Measurements from ENCODE around the gene TMEM263. TPM values are rescaled to one million over a fixed set of nuclear protein-coding genes. Genes with fewer than 3 reads are reported as not detected.

TMEM263 gene
- polyA plus RNA-seq, 3 donors from 2014 or later, result 30.2 to 33.5 (median 31.0) TPM

- peak overlapping the region in 1 of 6 donors; percentile 32 for H3K27ac Mint-ChIP-seq
- H3K36me3 Mint-ChIP-seq, result peaks cover 4 to 20% (median 7%) of the 10 kb centered on the region in 3 donors
- no peak overlapping the region for H3K4me3 Mint-ChIP-seq
- H3K27me3 Mint-ChIP-seq (ENCODE audit: low read depth in 3 of 3), result peaks cover 0 to 4% (median 0%) of the 10 kb centered on the region in 3 donors
- DNase-seq, result no peak
- H3K9me3 Mint-ChIP-seq, result no peaks in the 10 kb centered on the region
- peaks cover 2 to 6% of the 10 kb centered on the region in 2 donors for H3K4me1 Mint-ChIP-seq
Measured at GRCh38 chr12:107011519-107011918, 55.8 kb downstream of the TMEM263 start.

GRCh38 chr12:107012736-107013425 lies 57.2 kb downstream of the TMEM263 start:
- Mint-ChIP-seq H3K9me3 (no peaks in the 10 kb centered on the region), H3K36me3 (peaks cover 7 to 26% (median 10%) of the 10 kb centered on the region in 3 donors), H3K27me3 (ENCODE audit: low read depth in 3 of 3) (peaks cover 0 to 4% (median 0%) of the 10 kb centered on the region in 3 donors), H3K27ac (peak overlapping the region in 2 of 6 donors; percentile 9 to 67), H3K4me1 (peaks cover 2 to 6% of the 10 kb centered on the region in 2 donors), H3K4me3 (no peak overlapping the region)
- no peak for DNase-seq

DNA sequence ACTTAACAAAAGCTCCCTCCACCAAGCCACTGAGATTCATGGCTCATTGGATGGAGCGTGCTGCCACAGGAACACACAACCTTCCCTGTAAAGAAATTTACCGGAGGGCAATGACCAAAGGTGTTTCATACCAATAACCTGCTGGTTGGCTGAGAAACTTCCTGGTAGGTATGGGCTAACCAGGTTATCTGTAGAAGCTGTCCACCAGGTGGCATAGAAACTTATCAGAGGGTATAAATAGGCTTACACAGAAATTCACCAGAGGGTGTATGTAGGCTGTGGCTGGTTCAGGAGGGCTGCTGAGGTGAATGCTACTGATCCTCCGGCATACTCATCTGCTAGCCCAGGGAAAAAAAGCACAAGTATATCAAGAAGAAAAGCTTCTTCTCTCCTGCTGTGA lies 58.3 kb downstream of the TMEM263 start:
- Mint-ChIP-seq H3K36me3 (peaks cover 7 to 19% (median 14%) of the 10 kb centered on the region in 3 donors), H3K27me3 (ENCODE audit: low read depth in 3 of 3) (peaks cover 0 to 4% (median 0%) of the 10 kb centered on the region in 3 donors), H3K4me3 (no peak overlapping the region), H3K27ac (peak overlapping the region in 2 of 6 donors; percentile 40 to 67), H3K4me1 (peaks cover 2 to 6% of the 10 kb centered on the region in 2 donors), H3K9me3 (no peaks in the 10 kb centered on the region)
- DNase-seq, result peak; percentile 14 to 38 (median 23)

DNA sequence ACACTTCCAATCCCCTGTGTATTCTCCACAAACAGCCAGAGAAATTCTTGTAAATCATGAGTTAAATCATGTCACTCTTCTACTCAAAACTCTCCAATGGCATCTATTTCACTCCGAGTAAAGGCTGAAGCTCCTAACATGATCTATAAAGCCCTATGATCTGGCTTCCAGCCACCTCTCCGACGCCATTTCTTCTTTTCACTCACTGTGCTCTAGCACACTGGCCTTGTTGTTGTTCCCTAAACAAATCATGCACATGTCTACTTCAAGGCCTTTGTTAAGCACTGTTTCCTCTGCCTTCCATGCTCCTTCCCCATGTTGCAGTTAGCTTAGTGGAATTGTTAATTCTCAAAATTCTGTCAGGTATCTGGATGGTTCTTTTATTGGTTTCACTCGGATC lies 61.3 kb downstream of the TMEM263 start:
- peaks cover 0 to 4% (median 2%) of the 10 kb centered on the region in 3 donors for H3K27me3 Mint-ChIP-seq (ENCODE audit: low read depth in 3 of 3)
- DNase-seq, result no peak
- H3K36me3 Mint-ChIP-seq, result peaks cover 14 to 27% (median 17%) of the 10 kb centered on the region in 3 donors
- no peaks in the 10 kb centered on the region for H3K9me3 Mint-ChIP-seq
- peaks cover 2 to 6% of the 10 kb centered on the region in 2 donors for H3K4me1 Mint-ChIP-seq
- H3K4me3 Mint-ChIP-seq, result no peak overlapping the region
- H3K27ac Mint-ChIP-seq, result peak overlapping the region in 2 of 6 donors; percentile 10 to 29

DNA sequence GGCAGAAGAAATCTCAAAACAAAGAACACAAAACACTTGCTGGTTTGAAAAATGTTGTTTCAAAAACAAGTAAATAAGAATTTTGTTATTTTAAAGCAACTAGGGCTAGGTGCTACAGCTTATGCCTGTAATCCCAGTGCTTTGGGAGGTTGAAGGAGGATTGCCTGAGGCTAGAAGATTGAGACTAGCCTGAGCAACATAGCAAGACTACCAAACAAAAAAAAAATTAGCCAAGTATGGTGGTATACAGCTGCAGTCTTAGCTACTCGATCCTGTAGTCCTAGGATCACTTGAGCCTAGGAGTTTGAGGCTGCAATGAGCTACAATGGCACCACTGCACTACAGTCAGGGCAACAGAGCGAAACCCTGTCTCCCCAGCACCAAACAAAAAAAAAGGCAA lies 63.8 kb downstream of the TMEM263 start:
- H3K9me3 Mint-ChIP-seq, result no peaks in the 10 kb centered on the region
- peaks cover 0 to 10% of the 10 kb centered on the region in 2 donors for H3K4me1 Mint-ChIP-seq
- peaks cover 7 to 27% (median 17%) of the 10 kb centered on the region in 3 donors for H3K36me3 Mint-ChIP-seq
- peak overlapping the region in 1 of 6 donors; percentile 23 for H3K27ac Mint-ChIP-seq
- no peak overlapping the region for H3K4me3 Mint-ChIP-seq
- H3K27me3 Mint-ChIP-seq (ENCODE audit: low read depth in 3 of 3), result peaks cover 0 to 2% (median 0%) of the 10 kb centered on the region in 3 donors
- no peak for DNase-seq

Other genes starting within 250 kb of the TMEM263 start
- gene RIC8B, start 181.2 kb upstream of the TMEM263 start, polyA plus RNA-seq, result 1 to 10 TPM; 1.8 to 5.0 (median 4.4) TPM
- gene MTERF2, start 31.2 kb downstream of the TMEM263 start, polyA plus RNA-seq, result 10 to 100 TPM in 1 of 3 donors, 1 to 10 TPM in 2; 7.7 to 10.6 (median 9.7) TPM
- gene CRY1, start 137.6 kb downstream of the TMEM263 start, polyA plus RNA-seq, result 10 to 100 TPM; 37.1 to 39.8 (median 39.3) TPM

Measured in immature natural killer cell (primary cell).